HCT116 (cell line): ENCODE results near the gene PPP4R2. TPM values are rescaled to one million over a fixed set of nuclear protein-coding genes. Genes with fewer than 3 reads are reported as not detected.

ENCODE experiments used
- ATAC-seq: fragments of 200-7000 bp; cut with Tn5 transposase; 2 replicates; pipeline ENCODE4 v1.9.1; 2020; ENCODE audit warnings: mild to moderate bottlenecking, moderate library complexity
- BruUV-seq: library from RNA; stranded (reverse); fragments of 400-500 nt; replicated peaks from 2 replicates; lab custom pipeline; 2021; lab: Mats Ljungman, UMichigan
- CTCF ChIA-PET: fragments of 300-600 bp; sonication (Branson Sonifier 250); formaldehyde crosslinking; loops from one replicate; lab custom pipeline; 2021; ENCODE audit warnings: antibody characterized with exemption; lab: Charles Lee
- POLR2A ChIA-PET: fragments of 300-600, 350-600 bp; sonication (Branson Sonifier 250); formaldehyde crosslinking; loops from one replicate; lab custom pipeline; 2021; ENCODE audit warnings: antibody characterized with exemption; lab: Charles Lee
- RAD21 ChIA-PET, 2 experiments: fragments of 300-600 bp; sonication (Branson Sonifier 250); formaldehyde crosslinking; loops; one replicate each; lab custom pipeline; 2023; ENCODE audit warnings: low total read pairs in 2 of 2; ENCODE audit not compliant: uncharacterized antibody in 2 of 2, unreplicated experiment in 2 of 2, low non-redundant PET in 1 of 2; lab: Charles Lee
- DNase-seq: peaks from one replicate; pipeline ENCODE4 v3.0.0-alpha.2; 2010; ENCODE audit warnings: low read depth, low spot score
- H2AFZ ChIP-seq: fragments of 200-600 bp; shearing (Covaris generic), sonication (generic); 2 replicates; pipeline ENCODE4 v1.6.1; 2017; ENCODE audit warnings: low read depth, mixed run types, mixed read lengths, antibody characterized with exemption, low read length; ENCODE audit not compliant: poor library complexity, severe bottlenecking
- H3K27ac ChIP-seq: 2 replicates; pipeline ENCODE4 v1.5.1; 2012; ENCODE audit warnings: low read depth, low read length
- H3K27me3 ChIP-seq: fragments of 200-600 bp; sonication (generic); 2 replicates; pipeline ENCODE4 v1.6.1; 2016; ENCODE audit warnings: mixed run types, low read length, mixed read lengths; ENCODE audit not compliant: insufficient read depth
- H3K36me3 ChIP-seq, 2 experiments: fragments of 200-500 bp in 1 of 2; fragments of 200-600 bp in 1 of 2; sonication (Bioruptor generic) in 1 of 2; sonication (generic) in 1 of 2; 2 replicates each; pipeline versions ENCODE4 v1.5.1 to v1.6.1; 2014 to 2016; ENCODE audit warnings: low read length in 2 of 2, inconsistent platforms in 1 of 2, mixed read lengths in 1 of 2, mixed run types in 1 of 2; ENCODE audit not compliant: insufficient read depth in 2 of 2, control insufficient read depth in 1 of 2
- H3K4me1 ChIP-seq, 2 experiments: fragments of 200-600 bp in 1 of 2; sonication (generic) in 1 of 2; 2 replicates each; pipeline versions ENCODE4 v1.5.1 to v1.6.1; 2012 to 2017; ENCODE audit warnings: low read length in 2 of 2, inconsistent platforms in 1 of 2, mild to moderate bottlenecking in 1 of 2, mixed read lengths in 1 of 2, mixed run types in 1 of 2, moderate library complexity in 1 of 2; ENCODE audit not compliant: insufficient read depth in 2 of 2, control insufficient read depth in 1 of 2
- H3K4me2 ChIP-seq: fragments of 200-600 bp; sonication (generic); 2 replicates; pipeline ENCODE4 v1.6.1; 2017; ENCODE audit warnings: mixed run types, low read length, mixed read lengths
- H3K4me3 ChIP-seq, 2 experiments: fragments of 200-600 bp in 1 of 2; sonication (generic) in 1 of 2; replicated peaks in 1 of 2; 2 replicates each; pipeline ENCODE4 v1.5.1; 2011 to 2016; ENCODE audit warnings: low read length in 2 of 2, control low read depth in 1 of 2, low read depth in 1 of 2, mild to moderate bottlenecking in 1 of 2, mixed read lengths in 1 of 2, mixed run types in 1 of 2
- H3K79me2 ChIP-seq: fragments of 200-600 bp; sonication (generic); 2 replicates; pipeline ENCODE4 v1.6.1; 2017; ENCODE audit warnings: mild to moderate bottlenecking, mixed run types, low read length, moderate library complexity, mixed read lengths; ENCODE audit not compliant: insufficient read depth
- H3K9ac ChIP-seq: fragments of 200-600 bp; sonication (generic); 2 replicates; pipeline ENCODE4 v1.6.1; 2016; ENCODE audit warnings: low read length, mixed read lengths
- H3K9me2 ChIP-seq: fragments of 200-600 bp; sonication (generic), shearing (Covaris generic); 2 replicates; pipeline ENCODE4 v1.6.1; 2017; ENCODE audit warnings: mixed run types, mild to moderate bottlenecking, moderate library complexity; ENCODE audit not compliant: insufficient read depth
- H3K9me3 ChIP-seq, 2 experiments: fragments of 200-500 bp in 1 of 2; fragments of 200-600 bp in 1 of 2; sonication (Bioruptor generic) in 1 of 2; sonication (generic) in 1 of 2; 2 replicates each; pipeline ENCODE4 v1.6.1; 2014 to 2017; ENCODE audit warnings: low read length in 2 of 2, mixed read lengths in 2 of 2, inconsistent platforms in 1 of 2, low read depth in 1 of 2, mild to moderate bottlenecking in 1 of 2, mixed run types in 1 of 2, moderate library complexity in 1 of 2; ENCODE audit not compliant: control insufficient read depth in 1 of 2, insufficient read depth in 1 of 2
- H4K20me1 ChIP-seq: fragments of 200-600 bp; sonication (generic), shearing (Covaris generic); 2 replicates; pipeline ENCODE4 v1.6.1; 2017; ENCODE audit warnings: mixed run types, mild to moderate bottlenecking, moderate library complexity; ENCODE audit not compliant: insufficient read depth
- ATF3 ChIP-seq: IDR thresholded peaks from 2 replicates; pipeline ENCODE4 v1.6.1; 2012
- CBX3 ChIP-seq: IDR thresholded peaks from 2 replicates; pipeline ENCODE4 v1.6.1; 2012; ENCODE audit warnings: low read depth
- CEBPB ChIP-seq: IDR thresholded peaks from 2 replicates; pipeline ENCODE4 v1.6.1; 2012; ENCODE audit warnings: low read depth
- EGR1 ChIP-seq: IDR thresholded peaks from 2 replicates; pipeline ENCODE4 v1.6.1; 2012; ENCODE audit warnings: low read depth
- ELF1 ChIP-seq: IDR thresholded peaks from 2 replicates; pipeline ENCODE4 v1.6.1; 2012; ENCODE audit warnings: low read depth, borderline replicate concordance
- EZH2 ChIP-seq: fragments of 200-600 bp; sonication (generic); IDR thresholded peaks from 2 replicates; pipeline ENCODE4 v1.6.1; 2017; ENCODE audit warnings: antibody characterized with exemption, mixed run types
- EZH2phosphoT487 ChIP-seq: fragments of 200-600 bp; IDR thresholded peaks from 2 replicates; pipeline ENCODE4 v1.6.1; 2018; ENCODE audit warnings: antibody characterized with exemption, borderline replicate concordance
- JUND ChIP-seq: IDR thresholded peaks from 2 replicates; pipeline ENCODE4 v1.6.1; 2012
- POLR2A ChIP-seq: IDR thresholded peaks from 2 replicates; pipeline ENCODE4 v1.7.0; 2011; ENCODE audit warnings: borderline replicate concordance; ENCODE audit not compliant: insufficient read depth, insufficient read length; ENCODE audit errors: extremely low read depth
- POLR2AphosphoS5 ChIP-seq: IDR thresholded peaks from 2 replicates; pipeline ENCODE4 v1.6.1; 2011; ENCODE audit warnings: mild to moderate bottlenecking, low read depth, low read length, moderate library complexity
- RAD21 ChIP-seq: IDR thresholded peaks from 2 replicates; pipeline ENCODE4 v1.6.1; 2012; ENCODE audit warnings: low read depth, mild to moderate bottlenecking
- SP1 ChIP-seq: IDR thresholded peaks from 2 replicates; pipeline ENCODE4 v1.6.1; 2012; ENCODE audit warnings: low read depth
- TCF7L2 ChIP-seq: IDR thresholded peaks from 2 replicates; pipeline ENCODE4 v1.7.0; 2011; ENCODE audit warnings: borderline replicate concordance, inconsistent platforms; ENCODE audit not compliant: insufficient read depth, insufficient read length; ENCODE audit errors: extremely low read depth
- YY1 ChIP-seq: IDR thresholded peaks from 2 replicates; pipeline ENCODE4 v1.6.1; 2011; ENCODE audit warnings: low read length, low read depth, moderate library complexity, mild to moderate bottlenecking; ENCODE audit not compliant: insufficient replicate concordance; ENCODE audit errors: extremely low read depth
- ZNF274 ChIP-seq: fragments of 200-500 bp; sonication (Bioruptor generic); IDR thresholded peaks from 2 replicates; pipeline ENCODE4 v1.6.1; 2014; ENCODE audit warnings: mild to moderate bottlenecking, low read depth, low read length, inconsistent platforms
- intact Hi-C: fragments of 100-400 bp; cut with micrococcal nuclease; formaldehyde crosslinking; loops from 2 replicates; pipeline ENCODE4 v1.10.0; 2022
- total RNA-seq: library from RNA; stranded (reverse); gene quantifications from one replicate; pipeline ENCODE4 v1.2.1, GENCODE V29; 2021; ENCODE audit not compliant: unreplicated experiment
- TF ChIP-seq, protein P1 (sequence below), 3 experiments: fragments of 200-600 bp in 1 of 3; sonication (generic) in 1 of 3; IDR thresholded peaks in 2 of 3; conservative IDR thresholded peaks in 1 of 3; 2 replicates each; pipeline ENCODE4 v1.5.1; 2012 to 2017; ENCODE audit warnings: low read depth in 2 of 3, low read length in 2 of 3, antibody characterized with exemption in 1 of 3, borderline replicate concordance in 1 of 3, control low read depth in 1 of 3, mild to moderate bottlenecking in 1 of 3, mixed read lengths in 1 of 3, mixed run types in 1 of 3, moderate library complexity in 1 of 3; ENCODE audit not compliant: insufficient read depth in 1 of 3
- TF ChIP-seq, protein P2 (sequence below): IDR thresholded peaks from 2 replicates; pipeline ENCODE4 v1.6.1; 2011; ENCODE audit warnings: mild to moderate bottlenecking, low read length, moderate library complexity; ENCODE audit not compliant: insufficient replicate concordance; ENCODE audit errors: extremely low read depth
- TF ChIP-seq, protein P3 (sequence below): IDR thresholded peaks from 2 replicates; pipeline ENCODE4 v1.6.1; 2012; ENCODE audit warnings: low read depth

Gene PPP4R2
- total RNA-seq, 1 experiment from 2014 or later, result 72.5 TPM

- TF ChIP-seq YY1 (no peak), RAD21 (no peak), POLR2AphosphoS5 (no peak)
- TF ChIP-seq, all 23 proteins: peak for 0
Measured at GRCh38 chr3:73098026-73098425, 101.4 kb downstream of the PPP4R2 start (continued).

DNA sequence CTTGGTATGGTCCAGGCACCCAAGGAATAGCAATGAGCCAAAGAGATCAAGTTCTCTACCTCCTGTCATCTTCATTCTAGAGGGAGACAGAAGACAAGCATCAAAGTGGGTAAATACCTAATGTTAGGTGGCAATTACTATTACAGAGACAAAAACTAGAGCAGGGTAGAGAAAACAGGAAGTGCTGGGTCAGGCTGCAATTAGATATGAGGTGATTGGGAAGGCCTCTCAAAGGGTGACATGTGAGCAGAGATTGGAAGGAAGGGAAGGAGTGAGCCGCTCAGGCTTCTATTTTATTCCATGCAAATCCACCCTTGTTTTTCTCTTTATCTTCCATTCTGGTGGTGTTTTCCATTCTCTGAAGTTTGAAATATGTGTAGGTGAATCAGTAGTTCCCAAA, 102.3 kb downstream of the PPP4R2 start:
- H3K4me3 ChIP-seq, result no peak overlapping the region
- ChIA-PET POLR2A (no interaction called here), CTCF (no interaction called here), RAD21 (no interaction called here)
- DNase-seq, result no peak
- H3K4me1 ChIP-seq, result peaks cover 7 to 12% of the 10 kb centered on the region in 2 experiments
- no peaks in the 10 kb centered on the region for H3K9me3 ChIP-seq
- no peak overlapping the region for H2AFZ ChIP-seq
- H3K27me3 ChIP-seq, result no peaks in the 10 kb centered on the region
- ATAC-seq, result no peak
- no peak overlapping the region for H3K27ac ChIP-seq
- intact Hi-C loops, result no loop called here
- H3K79me2 ChIP-seq, result no peaks in the 10 kb centered on the region
- H3K9me2 ChIP-seq, result no peaks in the 10 kb centered on the region
- no peaks in the 10 kb centered on the region for H4K20me1 ChIP-seq
- no peak overlapping the region for H3K4me2 ChIP-seq
- H3K36me3 ChIP-seq, result no peaks in the 10 kb centered on the region
- no TSS peak for BruUV-seq
- TF ChIP-seq, protein P1, sequence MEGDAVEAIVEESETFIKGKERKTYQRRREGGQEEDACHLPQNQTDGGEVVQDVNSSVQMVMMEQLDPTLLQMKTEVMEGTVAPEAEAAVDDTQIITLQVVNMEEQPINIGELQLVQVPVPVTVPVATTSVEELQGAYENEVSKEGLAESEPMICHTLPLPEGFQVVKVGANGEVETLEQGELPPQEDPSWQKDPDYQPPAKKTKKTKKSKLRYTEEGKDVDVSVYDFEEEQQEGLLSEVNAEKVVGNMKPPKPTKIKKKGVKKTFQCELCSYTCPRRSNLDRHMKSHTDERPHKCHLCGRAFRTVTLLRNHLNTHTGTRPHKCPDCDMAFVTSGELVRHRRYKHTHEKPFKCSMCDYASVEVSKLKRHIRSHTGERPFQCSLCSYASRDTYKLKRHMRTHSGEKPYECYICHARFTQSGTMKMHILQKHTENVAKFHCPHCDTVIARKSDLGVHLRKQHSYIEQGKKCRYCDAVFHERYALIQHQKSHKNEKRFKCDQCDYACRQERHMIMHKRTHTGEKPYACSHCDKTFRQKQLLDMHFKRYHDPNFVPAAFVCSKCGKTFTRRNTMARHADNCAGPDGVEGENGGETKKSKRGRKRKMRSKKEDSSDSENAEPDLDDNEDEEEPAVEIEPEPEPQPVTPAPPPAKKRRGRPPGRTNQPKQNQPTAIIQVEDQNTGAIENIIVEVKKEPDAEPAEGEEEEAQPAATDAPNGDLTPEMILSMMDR (IDR thresholded peaks at IDR 0.05 in 2 of 3, conservative IDR thresholded peaks at IDR 0.05 in 1 of 3; ENCODE audit: borderline replicate concordance in 1 of 3, insufficient read depth in 1 of 3, low read depth in 2 of 3, low read length in 2 of 3), result no peak
- TF ChIP-seq EZH2phosphoT487, result no peak
- no peak for TF ChIP-seq CEBPB
- no peak for TF ChIP-seq ELF1
- no peak for TF ChIP-seq YY1
- TF ChIP-seq POLR2A, result no peak
- TF ChIP-seq, protein P2, sequence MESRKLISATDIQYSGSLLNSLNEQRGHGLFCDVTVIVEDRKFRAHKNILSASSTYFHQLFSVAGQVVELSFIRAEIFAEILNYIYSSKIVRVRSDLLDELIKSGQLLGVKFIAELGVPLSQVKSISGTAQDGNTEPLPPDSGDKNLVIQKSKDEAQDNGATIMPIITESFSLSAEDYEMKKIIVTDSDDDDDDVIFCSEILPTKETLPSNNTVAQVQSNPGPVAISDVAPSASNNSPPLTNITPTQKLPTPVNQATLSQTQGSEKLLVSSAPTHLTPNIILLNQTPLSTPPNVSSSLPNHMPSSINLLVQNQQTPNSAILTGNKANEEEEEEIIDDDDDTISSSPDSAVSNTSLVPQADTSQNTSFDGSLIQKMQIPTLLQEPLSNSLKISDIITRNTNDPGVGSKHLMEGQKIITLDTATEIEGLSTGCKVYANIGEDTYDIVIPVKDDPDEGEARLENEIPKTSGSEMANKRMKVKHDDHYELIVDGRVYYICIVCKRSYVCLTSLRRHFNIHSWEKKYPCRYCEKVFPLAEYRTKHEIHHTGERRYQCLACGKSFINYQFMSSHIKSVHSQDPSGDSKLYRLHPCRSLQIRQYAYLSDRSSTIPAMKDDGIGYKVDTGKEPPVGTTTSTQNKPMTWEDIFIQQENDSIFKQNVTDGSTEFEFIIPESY, result no peak
- no peak for TF ChIP-seq RAD21
- no peak for TF ChIP-seq ATF3
- no peak for TF ChIP-seq ZNF274
- TF ChIP-seq CBX3, result no peak
- TF ChIP-seq EZH2, result no peak
- TF ChIP-seq EGR1, result no peak
- no peak for TF ChIP-seq SP1
- no peak for TF ChIP-seq JUND
- TF ChIP-seq, protein P3, sequence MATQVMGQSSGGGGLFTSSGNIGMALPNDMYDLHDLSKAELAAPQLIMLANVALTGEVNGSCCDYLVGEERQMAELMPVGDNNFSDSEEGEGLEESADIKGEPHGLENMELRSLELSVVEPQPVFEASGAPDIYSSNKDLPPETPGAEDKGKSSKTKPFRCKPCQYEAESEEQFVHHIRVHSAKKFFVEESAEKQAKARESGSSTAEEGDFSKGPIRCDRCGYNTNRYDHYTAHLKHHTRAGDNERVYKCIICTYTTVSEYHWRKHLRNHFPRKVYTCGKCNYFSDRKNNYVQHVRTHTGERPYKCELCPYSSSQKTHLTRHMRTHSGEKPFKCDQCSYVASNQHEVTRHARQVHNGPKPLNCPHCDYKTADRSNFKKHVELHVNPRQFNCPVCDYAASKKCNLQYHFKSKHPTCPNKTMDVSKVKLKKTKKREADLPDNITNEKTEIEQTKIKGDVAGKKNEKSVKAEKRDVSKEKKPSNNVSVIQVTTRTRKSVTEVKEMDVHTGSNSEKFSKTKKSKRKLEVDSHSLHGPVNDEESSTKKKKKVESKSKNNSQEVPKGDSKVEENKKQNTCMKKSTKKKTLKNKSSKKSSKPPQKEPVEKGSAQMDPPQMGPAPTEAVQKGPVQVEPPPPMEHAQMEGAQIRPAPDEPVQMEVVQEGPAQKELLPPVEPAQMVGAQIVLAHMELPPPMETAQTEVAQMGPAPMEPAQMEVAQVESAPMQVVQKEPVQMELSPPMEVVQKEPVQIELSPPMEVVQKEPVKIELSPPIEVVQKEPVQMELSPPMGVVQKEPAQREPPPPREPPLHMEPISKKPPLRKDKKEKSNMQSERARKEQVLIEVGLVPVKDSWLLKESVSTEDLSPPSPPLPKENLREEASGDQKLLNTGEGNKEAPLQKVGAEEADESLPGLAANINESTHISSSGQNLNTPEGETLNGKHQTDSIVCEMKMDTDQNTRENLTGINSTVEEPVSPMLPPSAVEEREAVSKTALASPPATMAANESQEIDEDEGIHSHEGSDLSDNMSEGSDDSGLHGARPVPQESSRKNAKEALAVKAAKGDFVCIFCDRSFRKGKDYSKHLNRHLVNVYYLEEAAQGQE, result no peak
- no peak for TF ChIP-seq TCF7L2
- no peak overlapping the region for H3K9ac ChIP-seq
